ENCODE results near the gene BRDT. TPM values are rescaled to one million over a fixed set of nuclear protein-coding genes. Genes with fewer than 3 reads are reported as not detected.

Gene BRDT
- total and polyA plus RNA-seq, 2 donors (not counting 3 experiments of a cell fraction or from before 2014, with no cell fraction given): not detected

GRCh38 chr1:92026806-92027205, 77.6 kb downstream of the BRDT start:
- FAIRE-seq (no peak), DNase-seq (ENCODE audit: low read depth, low spot score) (no peak)
- intact Hi-C loops (cut with micrococcal nuclease): no loop called here
- ChIA-PET POLR2A (no interaction called here), CTCF (no interaction called here)
- Histone ChIP-seq H3K4me1 (ENCODE audit: control insufficient read depth, extremely low read depth, insufficient read depth, low read length) (peaks cover 21% of the 10 kb centered on the region), H3K36me3 (ENCODE audit: control insufficient read depth in 2 of 2, extremely low read depth in 1 of 2, insufficient read depth in 2 of 2, low read length in 2 of 2) (no peaks in the 10 kb centered on the region), H3K79me2 (ENCODE audit: control insufficient read depth, insufficient read depth, low read length) (no peaks in the 10 kb centered on the region), H2AFZ (ENCODE audit: low read depth, low read length) (no peak overlapping the region), H3K4me3 (replicated peaks in 1 of 3; ENCODE audit: insufficient read depth in 1 of 3, low read depth in 1 of 3, low read length in 3 of 3) (no peak overlapping the region), H3K9ac (replicated peaks; ENCODE audit: extremely low read depth, insufficient read depth, low read length) (no peak overlapping the region), H3K27me3 (ENCODE audit: control insufficient read depth in 2 of 2, insufficient read depth in 2 of 2, low read length in 2 of 2) (no peaks in the 10 kb centered on the region), H3K9me3 (replicated peaks; ENCODE audit: control insufficient read depth, insufficient read depth, low read length) (no peaks in the 10 kb centered on the region), H3K27ac (ENCODE audit: insufficient read depth, low read depth, low read length) (no peak overlapping the region), H4K20me1 (replicated peaks; ENCODE audit: control insufficient read depth, extremely low read depth, insufficient read depth, low read length) (no peaks in the 10 kb centered on the region), H3K4me2 (ENCODE audit: insufficient read depth, low read length) (no peak overlapping the region), H3K9me1 (replicated peaks; ENCODE audit: control insufficient read depth, extremely low read depth, insufficient read depth, low read length) (no peaks in the 10 kb centered on the region)
- BruUV-seq (replicated peaks): no TSS peak
- no peak for TF ChIP-seq JUN (IDR thresholded peaks at IDR 0.05; ENCODE audit: borderline replicate concordance, insufficient read depth, insufficient read length, low read depth)
- no peak for TF ChIP-seq MYC (IDR thresholded peaks at IDR 0.05; ENCODE audit: low read depth, low read length)
- no peak for TF ChIP-seq GATA2 (IDR thresholded peaks at IDR 0.05; ENCODE audit: insufficient read depth, insufficient read length, low read depth, low read length)
- no peak for TF ChIP-seq POLR2AphosphoS5 (IDR thresholded peaks at IDR 0.05; ENCODE audit: insufficient read depth, low read depth, low read length)
- TF ChIP-seq FOS (IDR thresholded peaks at IDR 0.05; ENCODE audit: borderline replicate concordance, insufficient read depth, low read length): no peak
- TF ChIP-seq EZH2 (IDR thresholded peaks at IDR 0.05; ENCODE audit: borderline replicate concordance, low read depth, low read length, severe bottlenecking): no peak
- no peak for TF ChIP-seq CTCF (IDR thresholded peaks at IDR 0.05; ENCODE audit: extremely low read depth in 1 of 2, insufficient read depth in 1 of 2, low read depth in 1 of 2, low read length in 2 of 2)
- TF ChIP-seq MAX (IDR thresholded peaks at IDR 0.05; ENCODE audit: insufficient read depth, insufficient read length): no peak
- dilution Hi-C loops (cut with MboI; ENCODE audit: extremely low pct_ligation_motif_present, low sequenced_read_pairs): no loop called here

Data from endothelial cell of umbilical vein (primary cell).